KMS-11 (cell line): ENCODE data around the gene CNNM4.

ENCODE experiments used
- H2AFZ ChIP-seq: fragments of 200-600 bp; sonication (generic); 2 replicates; pipeline ENCODE4 v1.6.1; 2016; ENCODE audit warnings: antibody characterized with exemption, mixed run types, low read depth
- H3K27ac ChIP-seq: fragments of 200-600 bp; sonication (generic); 2 replicates; pipeline ENCODE4 v1.6.1; 2016; ENCODE audit warnings: mild to moderate bottlenecking, mixed run types
- H3K27me3 ChIP-seq: fragments of 200-600 bp; sonication (generic); 2 replicates; pipeline ENCODE4 v1.6.1; 2017; ENCODE audit warnings: mild to moderate bottlenecking, low read depth, mixed run types, moderate library complexity; ENCODE audit not compliant: insufficient read depth
- H3K36me3 ChIP-seq: fragments of 200-600 bp; sonication (generic); 2 replicates; pipeline ENCODE4 v1.6.1; 2017; ENCODE audit warnings: mild to moderate bottlenecking, mixed run types; ENCODE audit not compliant: insufficient read depth
- H3K4me1 ChIP-seq: fragments of 200-600 bp; sonication (generic); 2 replicates; pipeline ENCODE4 v1.6.1; 2016; ENCODE audit warnings: mild to moderate bottlenecking, low read depth, mixed run types; ENCODE audit not compliant: poor library complexity, severe bottlenecking
- H3K4me2 ChIP-seq: fragments of 200-600 bp; sonication (generic); 2 replicates; pipeline ENCODE4 v1.7.0; 2016; ENCODE audit warnings: mild to moderate bottlenecking, mixed run types
- H3K4me3 ChIP-seq: fragments of 200-600 bp; sonication (generic); IDR thresholded peaks from 2 replicates; pipeline ENCODE4 v1.6.1; 2017; ENCODE audit warnings: low read depth, low read length, mixed read lengths; ENCODE audit not compliant: insufficient read depth
- H3K79me2 ChIP-seq: fragments of 200-600 bp; sonication (generic); 2 replicates; pipeline ENCODE4 v1.6.1; 2016; ENCODE audit warnings: low read depth, mixed run types; ENCODE audit not compliant: insufficient read depth
- H3K9ac ChIP-seq: fragments of 200-600 bp; sonication (generic); 2 replicates; pipeline ENCODE4 v1.6.1; 2016; ENCODE audit warnings: mild to moderate bottlenecking, mixed run types
- H4K20me1 ChIP-seq: fragments of 200-600 bp; sonication (generic); 2 replicates; pipeline ENCODE4 v1.6.1; 2016; ENCODE audit warnings: mild to moderate bottlenecking, mixed run types; ENCODE audit not compliant: insufficient read depth
- TF ChIP-seq, protein P1 (sequence below): fragments of 200-600 bp; sonication (generic); conservative IDR thresholded peaks from 2 replicates; pipeline ENCODE4 v1.6.1; 2017; ENCODE audit warnings: low read depth, mild to moderate bottlenecking, antibody characterized with exemption, low read length, moderate library complexity, mixed read lengths

CNNM4 gene

DNA sequence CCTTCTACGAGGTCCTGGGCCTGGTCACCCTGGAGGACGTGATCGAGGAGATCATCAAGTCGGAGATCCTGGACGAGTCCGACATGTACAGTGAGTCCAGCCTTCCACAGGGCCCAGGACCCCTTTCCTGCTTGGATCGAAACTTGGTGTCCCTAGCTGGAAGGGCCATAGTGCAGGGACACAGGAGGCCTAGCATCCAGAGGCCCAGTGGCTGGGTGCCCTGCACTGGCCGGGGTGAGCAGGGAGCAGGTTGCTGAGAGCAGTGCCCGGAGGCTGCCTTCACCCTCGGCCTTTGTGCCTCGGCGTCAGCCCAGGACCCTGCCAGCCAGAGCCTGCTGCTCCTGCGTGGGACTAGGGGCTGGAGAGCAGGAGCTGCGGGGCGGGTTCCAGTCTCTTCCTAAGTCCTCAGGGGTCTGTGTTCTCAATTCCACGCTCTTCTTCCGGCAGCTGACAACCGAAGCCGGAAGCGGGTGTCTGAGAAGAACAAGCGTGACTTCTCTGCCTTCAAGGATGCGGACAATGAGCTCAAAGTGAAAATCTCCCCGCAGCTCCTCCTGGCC is 36.4 kb downstream of the CNNM4 start:
- Histone ChIP-seq H2AFZ (no peak overlapping the region), H4K20me1 (no peaks in the 10 kb centered on the region), H3K4me3 (no peak overlapping the region), H3K4me2 (no peak overlapping the region), H3K79me2 (no peaks in the 10 kb centered on the region), H3K4me1 (no peaks in the 10 kb centered on the region), H3K27me3 (no peaks in the 10 kb centered on the region), H3K36me3 (no peaks in the 10 kb centered on the region), H3K27ac (no peak overlapping the region), H3K9ac (no peak overlapping the region)
- TF ChIP-seq, protein P1, sequence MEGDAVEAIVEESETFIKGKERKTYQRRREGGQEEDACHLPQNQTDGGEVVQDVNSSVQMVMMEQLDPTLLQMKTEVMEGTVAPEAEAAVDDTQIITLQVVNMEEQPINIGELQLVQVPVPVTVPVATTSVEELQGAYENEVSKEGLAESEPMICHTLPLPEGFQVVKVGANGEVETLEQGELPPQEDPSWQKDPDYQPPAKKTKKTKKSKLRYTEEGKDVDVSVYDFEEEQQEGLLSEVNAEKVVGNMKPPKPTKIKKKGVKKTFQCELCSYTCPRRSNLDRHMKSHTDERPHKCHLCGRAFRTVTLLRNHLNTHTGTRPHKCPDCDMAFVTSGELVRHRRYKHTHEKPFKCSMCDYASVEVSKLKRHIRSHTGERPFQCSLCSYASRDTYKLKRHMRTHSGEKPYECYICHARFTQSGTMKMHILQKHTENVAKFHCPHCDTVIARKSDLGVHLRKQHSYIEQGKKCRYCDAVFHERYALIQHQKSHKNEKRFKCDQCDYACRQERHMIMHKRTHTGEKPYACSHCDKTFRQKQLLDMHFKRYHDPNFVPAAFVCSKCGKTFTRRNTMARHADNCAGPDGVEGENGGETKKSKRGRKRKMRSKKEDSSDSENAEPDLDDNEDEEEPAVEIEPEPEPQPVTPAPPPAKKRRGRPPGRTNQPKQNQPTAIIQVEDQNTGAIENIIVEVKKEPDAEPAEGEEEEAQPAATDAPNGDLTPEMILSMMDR = no peak

DNA sequence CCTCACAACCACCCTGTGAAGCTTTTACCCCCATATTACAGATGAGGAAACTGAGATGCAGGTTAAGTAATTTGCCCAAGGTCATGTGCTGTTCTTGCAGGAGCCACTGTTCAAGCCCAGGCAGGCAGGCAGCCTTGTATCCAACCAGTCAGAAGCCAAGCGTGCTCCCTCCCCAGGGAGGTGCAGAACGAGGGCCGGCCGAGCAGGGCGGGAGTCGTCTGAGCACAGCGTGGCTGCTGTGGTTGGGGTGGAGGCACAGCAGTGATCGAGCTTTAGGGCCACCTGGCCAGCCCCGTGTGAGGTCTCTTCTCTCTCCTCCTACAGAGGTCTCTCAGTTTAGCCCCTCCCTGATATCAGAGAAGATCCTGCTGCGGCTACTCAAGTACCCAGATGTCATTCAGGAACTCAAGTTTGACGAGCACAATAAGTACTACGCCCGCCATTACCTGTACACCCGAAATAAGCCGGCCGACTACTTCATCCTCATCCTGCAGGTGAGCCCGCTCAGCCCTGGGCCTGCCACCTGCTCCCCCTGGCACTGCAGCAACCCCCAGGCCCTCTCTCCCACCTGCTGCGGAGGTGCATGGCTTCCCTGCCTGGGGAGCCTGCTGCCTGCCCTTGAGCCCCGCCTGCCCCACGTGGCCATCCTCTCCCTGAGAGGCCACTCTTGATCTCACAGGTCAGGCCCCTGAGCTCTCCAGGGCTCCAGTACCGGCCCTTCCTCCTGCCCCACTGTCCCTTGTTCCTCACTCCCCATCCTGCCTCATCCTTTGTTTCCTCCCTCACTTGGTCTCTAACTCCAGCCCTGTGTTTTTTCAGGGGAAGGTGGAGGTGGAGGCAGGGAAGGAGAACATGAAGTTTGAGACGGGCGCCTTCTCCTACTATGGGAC is 38.3 kb downstream of the CNNM4 start:
- H3K27ac ChIP-seq = no peak overlapping the region
- TF ChIP-seq, protein P1 = no peak
- H3K4me3 ChIP-seq = no peak overlapping the region
- H4K20me1 ChIP-seq = no peaks in the 10 kb centered on the region
- no peaks in the 10 kb centered on the region for H3K27me3 ChIP-seq
- no peak overlapping the region for H2AFZ ChIP-seq
- no peak overlapping the region for H3K9ac ChIP-seq
- H3K4me1 ChIP-seq = no peaks in the 10 kb centered on the region
- H3K79me2 ChIP-seq = no peaks in the 10 kb centered on the region
- no peak overlapping the region for H3K4me2 ChIP-seq
- no peaks in the 10 kb centered on the region for H3K36me3 ChIP-seq

GRCh38 chr2:96799623-96799935 is 38.9 kb downstream of the CNNM4 start:
- Histone ChIP-seq H3K4me3 (no peak overlapping the region), H3K9ac (no peak overlapping the region), H3K27me3 (no peaks in the 10 kb centered on the region), H3K4me1 (no peaks in the 10 kb centered on the region), H3K4me2 (no peak overlapping the region), H3K27ac (no peak overlapping the region), H4K20me1 (no peaks in the 10 kb centered on the region), H3K79me2 (no peaks in the 10 kb centered on the region), H3K36me3 (no peaks in the 10 kb centered on the region), H2AFZ (no peak overlapping the region)
- TF ChIP-seq, protein P1 = no peak

- TF ChIP-seq, protein P1 = no peak
- H4K20me1 ChIP-seq = no peaks in the 10 kb centered on the region
- H3K4me1 ChIP-seq = no peaks in the 10 kb centered on the region
- no peak overlapping the region for H3K4me3 ChIP-seq
- no peak overlapping the region for H3K9ac ChIP-seq
- H3K27ac ChIP-seq = no peak overlapping the region
- H2AFZ ChIP-seq = no peak overlapping the region
- no peaks in the 10 kb centered on the region for H3K36me3 ChIP-seq
- no peaks in the 10 kb centered on the region for H3K79me2 ChIP-seq
- H3K27me3 ChIP-seq = no peaks in the 10 kb centered on the region
- H3K4me2 ChIP-seq = no peak overlapping the region
These were observed 39.6 kb downstream of the CNNM4 start for GRCh38 chr2:96800061-96801004.
